Parathyroid adenoma (tissue), 2 donors: ENCODE measurements around the gene MGMT.

Source experiments
- H2AFZ ChIP-seq: fragments of 300-600 bp; sonication (generic); one replicate; pipeline ENCODE4 v1.7.0; 2017; ENCODE audit warnings: antibody characterized with exemption, mild to moderate bottlenecking
- H3K27ac ChIP-seq: fragments of 300-600 bp; sonication (generic); one replicate; pipeline ENCODE4 v1.7.0; 2017
- H3K27me3 ChIP-seq: fragments of 300-600 bp; sonication (generic); one replicate; pipeline ENCODE4 v1.7.0; 2017; ENCODE audit warnings: low read length; ENCODE audit not compliant: control insufficient read depth, insufficient read depth
- H3K36me3 ChIP-seq: fragments of 300-600 bp; sonication (generic); one replicate; pipeline ENCODE4 v1.7.0; 2017; ENCODE audit warnings: low read length; ENCODE audit not compliant: control insufficient read depth, insufficient read depth
- H3K4me1 ChIP-seq: fragments of 300-600 bp; sonication (generic); one replicate; pipeline ENCODE4 v1.7.0; 2017; ENCODE audit warnings: control low read depth
- H3K4me2 ChIP-seq: fragments of 300-600 bp; sonication (generic); one replicate; pipeline ENCODE4 v1.7.0; 2017; ENCODE audit warnings: low read length
- H3K4me3 ChIP-seq: fragments of 300-600 bp; sonication (generic); one replicate; pipeline ENCODE4 v1.7.0; 2017; ENCODE audit warnings: low read depth, low read length
- H3K79me2 ChIP-seq: fragments of 300-600 bp; sonication (generic); one replicate; pipeline ENCODE4 v1.7.0; 2017; ENCODE audit warnings: control low read depth
- H3K9ac ChIP-seq: fragments of 300-600 bp; sonication (generic); one replicate; pipeline ENCODE4 v1.7.0; 2017; ENCODE audit warnings: mild to moderate bottlenecking
- H3K9me3 ChIP-seq: fragments of 300-600 bp; sonication (generic); one replicate; pipeline ENCODE4 v1.7.0; 2017; ENCODE audit warnings: low read length; ENCODE audit not compliant: control insufficient read depth
- TF ChIP-seq, protein P1 (sequence below): fragments of 300-600 bp; sonication (generic); IDR thresholded peaks from one replicate; pipeline ENCODE4 v1.7.0; 2017; ENCODE audit warnings: antibody characterized with exemption, mild to moderate bottlenecking
- donor health status: primary hyperparathyroidism.

The MGMT gene

DNA sequence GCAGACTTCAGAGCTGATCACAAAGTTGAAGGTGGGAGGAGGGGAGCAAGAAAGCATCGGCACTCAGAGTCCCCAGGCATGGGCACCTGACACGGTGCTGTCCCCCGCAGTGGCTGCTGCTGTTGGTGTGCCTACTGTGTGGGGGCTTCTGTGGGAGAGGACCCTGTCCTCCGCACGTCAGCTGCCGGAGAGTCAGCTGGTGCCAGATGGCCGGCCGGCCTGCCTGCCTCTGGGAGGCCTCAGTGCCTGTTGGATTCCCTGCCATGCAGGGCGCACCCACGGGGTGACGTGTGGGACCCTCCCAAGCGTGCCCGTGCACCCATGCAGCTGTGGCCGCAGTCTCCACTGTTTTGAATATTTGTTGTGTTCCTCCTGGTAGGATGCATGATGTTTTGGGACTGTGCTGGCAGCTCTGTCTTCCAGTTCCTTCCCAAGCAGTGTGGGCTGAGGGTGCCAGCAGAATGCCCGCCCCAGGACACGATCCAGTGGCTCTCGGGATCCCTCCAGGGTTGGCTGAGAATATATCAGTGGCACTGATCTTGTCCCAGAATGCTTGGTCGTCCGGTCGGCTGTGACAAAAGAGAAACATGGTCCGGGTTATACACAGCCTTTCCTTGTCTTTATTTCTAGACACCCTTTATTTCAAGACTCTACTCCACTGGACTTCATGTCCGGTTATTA is 185.6 kb downstream of the MGMT start:
- no peak overlapping the region for H3K4me3 ChIP-seq
- H3K9me3 ChIP-seq = no peaks in the 10 kb centered on the region
- H3K9ac ChIP-seq = no peak overlapping the region
- TF ChIP-seq, protein P1, sequence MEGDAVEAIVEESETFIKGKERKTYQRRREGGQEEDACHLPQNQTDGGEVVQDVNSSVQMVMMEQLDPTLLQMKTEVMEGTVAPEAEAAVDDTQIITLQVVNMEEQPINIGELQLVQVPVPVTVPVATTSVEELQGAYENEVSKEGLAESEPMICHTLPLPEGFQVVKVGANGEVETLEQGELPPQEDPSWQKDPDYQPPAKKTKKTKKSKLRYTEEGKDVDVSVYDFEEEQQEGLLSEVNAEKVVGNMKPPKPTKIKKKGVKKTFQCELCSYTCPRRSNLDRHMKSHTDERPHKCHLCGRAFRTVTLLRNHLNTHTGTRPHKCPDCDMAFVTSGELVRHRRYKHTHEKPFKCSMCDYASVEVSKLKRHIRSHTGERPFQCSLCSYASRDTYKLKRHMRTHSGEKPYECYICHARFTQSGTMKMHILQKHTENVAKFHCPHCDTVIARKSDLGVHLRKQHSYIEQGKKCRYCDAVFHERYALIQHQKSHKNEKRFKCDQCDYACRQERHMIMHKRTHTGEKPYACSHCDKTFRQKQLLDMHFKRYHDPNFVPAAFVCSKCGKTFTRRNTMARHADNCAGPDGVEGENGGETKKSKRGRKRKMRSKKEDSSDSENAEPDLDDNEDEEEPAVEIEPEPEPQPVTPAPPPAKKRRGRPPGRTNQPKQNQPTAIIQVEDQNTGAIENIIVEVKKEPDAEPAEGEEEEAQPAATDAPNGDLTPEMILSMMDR = no peak
- no peaks in the 10 kb centered on the region for H3K27me3 ChIP-seq
- no peak overlapping the region for H2AFZ ChIP-seq
- H3K79me2 ChIP-seq = no peaks in the 10 kb centered on the region
- no peak overlapping the region for H3K4me2 ChIP-seq
- H3K36me3 ChIP-seq = no peaks in the 10 kb centered on the region
- no peaks in the 10 kb centered on the region for H3K4me1 ChIP-seq
- no peak overlapping the region for H3K27ac ChIP-seq

DNA sequence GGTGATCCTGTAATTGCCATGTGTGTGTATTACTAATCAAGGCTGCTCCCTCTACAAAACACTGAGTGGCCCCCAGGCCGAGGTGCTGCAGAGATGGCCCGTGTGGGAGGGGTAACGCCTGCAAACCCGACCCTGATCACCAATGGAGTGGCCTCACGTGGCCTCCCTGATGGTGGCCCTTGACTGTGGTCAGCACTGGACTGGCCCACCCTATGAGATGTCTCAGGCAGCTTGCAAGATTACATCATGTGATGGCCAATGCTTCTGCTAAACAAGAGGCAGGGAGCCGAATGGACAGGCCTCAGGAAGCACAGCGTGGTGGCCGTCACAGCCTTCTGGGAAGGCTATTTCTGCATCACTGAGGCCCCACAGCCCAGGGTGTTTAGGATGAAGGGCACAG is 186.4 kb downstream of the MGMT start:
- Histone ChIP-seq H3K4me3 (no peak overlapping the region), H3K36me3 (no peaks in the 10 kb centered on the region), H2AFZ (no peak overlapping the region), H3K4me1 (no peaks in the 10 kb centered on the region), H3K27ac (no peak overlapping the region), H3K4me2 (no peak overlapping the region), H3K9me3 (no peaks in the 10 kb centered on the region), H3K9ac (no peak overlapping the region), H3K27me3 (no peaks in the 10 kb centered on the region), H3K79me2 (no peaks in the 10 kb centered on the region)
- TF ChIP-seq, protein P1 = no peak

DNA sequence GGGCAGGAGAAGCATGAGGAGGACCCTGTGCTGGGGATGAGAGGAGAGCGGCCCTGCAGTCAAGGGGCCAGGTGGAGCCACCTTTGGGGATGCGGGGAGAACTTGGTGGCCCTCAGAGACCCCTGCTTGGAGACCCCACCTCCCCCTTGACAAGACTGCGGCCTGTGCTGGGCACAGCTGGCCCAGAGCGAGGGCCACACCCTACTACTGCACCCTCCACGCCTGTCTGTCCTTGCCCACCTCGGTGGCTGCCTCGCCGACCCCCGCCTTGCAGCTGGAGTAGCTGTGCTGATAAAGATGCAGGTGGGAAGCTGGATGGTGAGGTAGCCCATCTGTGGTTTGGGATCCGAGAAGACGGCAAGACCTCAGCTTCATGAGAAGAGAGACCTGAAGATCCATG is 186.8 kb downstream of the MGMT start:
- Histone ChIP-seq H3K4me3 (no peak overlapping the region), H3K36me3 (no peaks in the 10 kb centered on the region), H3K4me1 (no peaks in the 10 kb centered on the region), H3K9ac (no peak overlapping the region), H2AFZ (no peak overlapping the region), H3K4me2 (no peak overlapping the region), H3K79me2 (no peaks in the 10 kb centered on the region), H3K9me3 (no peaks in the 10 kb centered on the region), H3K27me3 (no peaks in the 10 kb centered on the region), H3K27ac (no peak overlapping the region)
- TF ChIP-seq, protein P1 = no peak

DNA sequence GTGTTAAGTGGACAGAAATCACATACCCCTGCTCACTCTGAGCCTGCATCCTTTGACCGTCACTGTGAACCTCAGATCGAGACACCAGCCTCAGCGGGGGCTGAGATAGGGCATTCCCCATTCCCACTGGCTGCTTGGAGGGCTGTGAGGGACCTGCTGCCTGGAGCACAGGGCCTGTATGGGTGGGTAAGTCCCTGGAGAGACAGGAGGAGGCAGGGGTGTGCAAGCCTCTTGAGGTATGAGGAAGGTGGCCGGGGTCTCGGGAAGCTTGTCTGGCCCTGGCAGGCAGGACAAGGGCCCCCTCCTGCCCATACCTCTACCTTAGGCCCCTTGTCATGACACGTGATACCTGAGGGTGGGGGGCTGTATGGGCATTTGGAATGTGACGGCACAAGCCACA is 187.4 kb downstream of the MGMT start:
- TF ChIP-seq, protein P1 = no peak
- H3K9ac ChIP-seq = no peak overlapping the region
- no peak overlapping the region for H2AFZ ChIP-seq
- no peaks in the 10 kb centered on the region for H3K9me3 ChIP-seq
- H3K4me2 ChIP-seq = no peak overlapping the region
- no peaks in the 10 kb centered on the region for H3K79me2 ChIP-seq
- no peaks in the 10 kb centered on the region for H3K27me3 ChIP-seq
- no peaks in the 10 kb centered on the region for H3K36me3 ChIP-seq
- H3K4me1 ChIP-seq = no peaks in the 10 kb centered on the region
- H3K4me3 ChIP-seq = no peak overlapping the region
- H3K27ac ChIP-seq = no peak overlapping the region

DNA sequence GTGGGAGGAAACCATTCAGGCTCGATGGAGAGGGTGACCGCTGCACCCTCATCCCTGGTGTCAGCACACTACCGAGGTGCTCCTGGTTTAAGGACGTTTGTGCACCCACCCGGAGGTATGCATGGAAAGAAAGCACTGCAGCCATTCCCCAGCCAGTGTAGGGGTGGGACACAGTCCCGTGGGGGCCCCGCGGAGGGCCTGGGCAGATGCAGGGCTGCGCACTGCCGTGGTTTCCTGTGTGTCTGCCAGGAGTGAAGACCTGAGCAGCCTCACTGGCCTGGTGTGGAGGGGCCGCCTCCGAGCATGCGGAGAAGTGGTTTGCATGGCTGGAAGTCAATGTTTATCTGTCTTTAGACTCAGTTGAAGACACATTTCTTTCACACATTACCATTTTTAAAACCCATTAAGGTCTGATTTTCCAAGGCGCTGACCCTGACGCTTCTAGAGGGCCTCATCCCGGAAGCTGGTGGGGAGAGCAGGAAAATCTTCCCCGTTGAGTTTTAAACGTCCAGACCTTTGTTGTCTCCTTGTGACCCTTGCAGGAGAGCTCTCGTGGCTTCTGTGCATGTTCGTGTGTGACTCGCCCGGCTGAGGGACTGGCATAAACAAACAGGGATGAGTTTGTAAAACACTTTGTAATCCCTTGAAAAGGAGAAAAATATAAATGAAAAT is 188.1 kb downstream of the MGMT start:
- H3K27me3 ChIP-seq = no peaks in the 10 kb centered on the region
- no peak overlapping the region for H2AFZ ChIP-seq
- TF ChIP-seq, protein P1 = no peak
- H3K4me2 ChIP-seq = no peak overlapping the region
- no peaks in the 10 kb centered on the region for H3K79me2 ChIP-seq
- H3K9me3 ChIP-seq = no peaks in the 10 kb centered on the region
- H3K4me3 ChIP-seq = no peak overlapping the region
- no peaks in the 10 kb centered on the region for H3K4me1 ChIP-seq
- no peak overlapping the region for H3K27ac ChIP-seq
- H3K9ac ChIP-seq = no peak overlapping the region
- no peaks in the 10 kb centered on the region for H3K36me3 ChIP-seq
